ENCODE measurements around the gene KAT7. TPM values are rescaled to one million over a fixed set of nuclear protein-coding genes. Genes with fewer than 3 reads are reported as not detected.
"Not testable (repeated sequence)": the region's sequence is repeated elsewhere in the genome, so short reads cannot be mapped to it uniquely, and the experiment has no call there.

Gene KAT7
- total RNA-seq, 2 donors from 2014 or later = 48.3 to 78.6 TPM

GRCh38 chr17:49756323-49757150 is 31.9 kb upstream of the KAT7 start:
- no peak overlapping the region for H3K27ac ChIP-seq
- no peaks in the 10 kb centered on the region for H3K4me1 ChIP-seq (replicated peaks)
- H3K36me3 ChIP-seq = no peaks in the 10 kb centered on the region
- WGBS = 90% methylated on average over 9 of the region's 9 CpGs
- TF ChIP-seq POLR2AphosphoS5 (IDR thresholded peaks at IDR 0.05) (no peak), POLR2A (IDR thresholded peaks at IDR 0.05) (no peak), CTCF (IDR thresholded peaks at IDR 0.05) (no peak)
- H3K9me3 ChIP-seq = no peaks in the 10 kb centered on the region
- DNase-seq (ENCODE audit: low spot score) = no peak
- no peaks in the 10 kb centered on the region for H3K27me3 ChIP-seq (replicated peaks; ENCODE audit: insufficient read depth)
- H3K4me3 ChIP-seq = no peak overlapping the region
- intact Hi-C loops (cut with DNase I) = loop anchor here (5.0 kb wide), 1 partner anchor 34 kb away; no protein-coding TSS in a partner anchor

- no peaks in the 10 kb centered on the region for H3K4me1 ChIP-seq (replicated peaks)
- WGBS = 81% methylated on average over 6 of the region's 6 CpGs
- intact Hi-C loops (cut with DNase I) = loop anchor here (5.0 kb wide), 1 partner anchor 35 kb away; no protein-coding TSS in a partner anchor
- TF ChIP-seq CTCF (IDR thresholded peaks at IDR 0.05) (no peak), POLR2AphosphoS5 (IDR thresholded peaks at IDR 0.05) (no peak), POLR2A (IDR thresholded peaks at IDR 0.05) (no peak)
- no peak overlapping the region for H3K4me3 ChIP-seq
- H3K36me3 ChIP-seq = no peaks in the 10 kb centered on the region
- H3K9me3 ChIP-seq = no peaks in the 10 kb centered on the region
- H3K27me3 ChIP-seq (replicated peaks; ENCODE audit: insufficient read depth) = no peaks in the 10 kb centered on the region
- no peak for DNase-seq (ENCODE audit: low spot score)
- no peak overlapping the region for H3K27ac ChIP-seq
Measured at GRCh38 chr17:49757151-49757777, 31.2 kb upstream of the KAT7 start.

- WGBS = 85% methylated on average over 8 of the region's 8 CpGs
- H3K4me3 ChIP-seq; H3K27me3 ChIP-seq (replicated peaks; ENCODE audit: insufficient read depth); H3K36me3 ChIP-seq; DNase-seq (ENCODE audit: low spot score); H3K9me3 ChIP-seq; H3K4me1 ChIP-seq (replicated peaks); H3K27ac ChIP-seq: not testable (repeated sequence)
- intact Hi-C loops (cut with DNase I) = loop anchor here (5.0 kb wide), 1 partner anchor 36 kb away; no protein-coding TSS in a partner anchor
Measured at GRCh38 chr17:49758464-49759010, 29.9 kb upstream of the KAT7 start.

- intact Hi-C loops (cut with DNase I) = loop anchor here (5.0 kb wide), 1 partner anchor 37 kb away; no protein-coding TSS in a partner anchor
- H3K4me1 ChIP-seq (replicated peaks) = no peaks in the 10 kb centered on the region
- H3K27me3 ChIP-seq (replicated peaks; ENCODE audit: insufficient read depth) = no peaks in the 10 kb centered on the region
- no peak overlapping the region for H3K4me3 ChIP-seq
- no peak overlapping the region for H3K27ac ChIP-seq
- H3K9me3 ChIP-seq = no peaks in the 10 kb centered on the region
- TF ChIP-seq CTCF (IDR thresholded peaks at IDR 0.05) = no peak
- TF ChIP-seq POLR2A (IDR thresholded peaks at IDR 0.05) = no peak
- no peak for TF ChIP-seq POLR2AphosphoS5 (IDR thresholded peaks at IDR 0.05)
- WGBS = 73% methylated on average over 3 of the region's 3 CpGs
- H3K36me3 ChIP-seq = no peaks in the 10 kb centered on the region
- no peak for DNase-seq (ENCODE audit: low spot score)
Measured at GRCh38 chr17:49759203-49759602, 29.3 kb upstream of the KAT7 start.

GRCh38 chr17:49760296-49760695 is 28.2 kb upstream of the KAT7 start:
- Histone ChIP-seq H3K36me3 (no peaks in the 10 kb centered on the region), H3K9me3 (no peaks in the 10 kb centered on the region), H3K4me1 (replicated peaks) (no peaks in the 10 kb centered on the region), H3K27ac (no peak overlapping the region), H3K4me3 (no peak overlapping the region), H3K27me3 (replicated peaks; ENCODE audit: insufficient read depth) (no peaks in the 10 kb centered on the region)
- TF ChIP-seq POLR2AphosphoS5 (IDR thresholded peaks at IDR 0.05) = no peak
- TF ChIP-seq POLR2A (IDR thresholded peaks at IDR 0.05) = no peak
- no peak for TF ChIP-seq CTCF (IDR thresholded peaks at IDR 0.05)
- intact Hi-C loops (cut with DNase I) = no loop called here
- 72% methylated on average over 1 of the region's 1 CpG for WGBS
- DNase-seq (ENCODE audit: low spot score) = no peak
